Fibroblast of villous mesenchyme (primary cell): ENCODE data around the gene HADH. TPM values are rescaled to one million over a fixed set of nuclear protein-coding genes. Genes with fewer than 3 reads are reported as not detected.

ENCODE experiments used
- DNase-seq: peaks from one replicate; pipeline ENCODE4 v3.0.0-alpha.2; 2010; ENCODE audit warnings: low read depth
- H3K4me3 ChIP-seq: 2 replicates; pipeline ENCODE4 v1.5.1; 2011; ENCODE audit warnings: low read depth, mild to moderate bottlenecking, low read length
- total RNA-seq: library from RNA; depleted of rRNA; stranded (reverse); fragments of >200 nt; gene quantifications from 2 replicates; pipeline ENCODE4 v1.2.3, GENCODE V29; 2012
- TF ChIP-seq, protein P1 (sequence below): IDR thresholded peaks from 2 replicates; pipeline ENCODE4 v1.5.1; 2012; ENCODE audit warnings: low read depth, mild to moderate bottlenecking, low read length; ENCODE audit not compliant: insufficient read depth

HADH gene
- total RNA-seq, 1 donor = 11.2 TPM

DNA sequence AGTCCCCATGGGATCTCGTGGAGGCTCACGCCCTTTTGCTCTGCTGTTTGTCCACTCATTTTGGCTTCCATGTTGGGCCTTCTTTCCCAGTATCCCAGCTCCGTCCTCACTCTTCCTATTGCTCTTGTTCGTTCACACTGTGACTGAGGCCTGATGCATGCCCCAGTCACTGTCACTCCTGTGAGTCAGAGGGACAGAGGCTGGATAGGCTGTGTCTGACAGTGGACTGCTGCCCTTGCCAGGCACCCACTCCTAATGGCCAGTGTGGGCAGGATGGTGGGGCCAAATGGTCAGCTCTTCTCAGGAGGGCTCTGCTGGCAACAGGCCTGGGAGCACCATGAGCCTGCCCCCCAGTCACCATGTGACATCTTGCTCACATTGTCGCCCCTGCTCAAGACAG is 40.0 kb downstream of the HADH start:
- TF ChIP-seq, protein P1, sequence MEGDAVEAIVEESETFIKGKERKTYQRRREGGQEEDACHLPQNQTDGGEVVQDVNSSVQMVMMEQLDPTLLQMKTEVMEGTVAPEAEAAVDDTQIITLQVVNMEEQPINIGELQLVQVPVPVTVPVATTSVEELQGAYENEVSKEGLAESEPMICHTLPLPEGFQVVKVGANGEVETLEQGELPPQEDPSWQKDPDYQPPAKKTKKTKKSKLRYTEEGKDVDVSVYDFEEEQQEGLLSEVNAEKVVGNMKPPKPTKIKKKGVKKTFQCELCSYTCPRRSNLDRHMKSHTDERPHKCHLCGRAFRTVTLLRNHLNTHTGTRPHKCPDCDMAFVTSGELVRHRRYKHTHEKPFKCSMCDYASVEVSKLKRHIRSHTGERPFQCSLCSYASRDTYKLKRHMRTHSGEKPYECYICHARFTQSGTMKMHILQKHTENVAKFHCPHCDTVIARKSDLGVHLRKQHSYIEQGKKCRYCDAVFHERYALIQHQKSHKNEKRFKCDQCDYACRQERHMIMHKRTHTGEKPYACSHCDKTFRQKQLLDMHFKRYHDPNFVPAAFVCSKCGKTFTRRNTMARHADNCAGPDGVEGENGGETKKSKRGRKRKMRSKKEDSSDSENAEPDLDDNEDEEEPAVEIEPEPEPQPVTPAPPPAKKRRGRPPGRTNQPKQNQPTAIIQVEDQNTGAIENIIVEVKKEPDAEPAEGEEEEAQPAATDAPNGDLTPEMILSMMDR = no peak
- no peak for DNase-seq
- no peak overlapping the region for H3K4me3 ChIP-seq

DNA sequence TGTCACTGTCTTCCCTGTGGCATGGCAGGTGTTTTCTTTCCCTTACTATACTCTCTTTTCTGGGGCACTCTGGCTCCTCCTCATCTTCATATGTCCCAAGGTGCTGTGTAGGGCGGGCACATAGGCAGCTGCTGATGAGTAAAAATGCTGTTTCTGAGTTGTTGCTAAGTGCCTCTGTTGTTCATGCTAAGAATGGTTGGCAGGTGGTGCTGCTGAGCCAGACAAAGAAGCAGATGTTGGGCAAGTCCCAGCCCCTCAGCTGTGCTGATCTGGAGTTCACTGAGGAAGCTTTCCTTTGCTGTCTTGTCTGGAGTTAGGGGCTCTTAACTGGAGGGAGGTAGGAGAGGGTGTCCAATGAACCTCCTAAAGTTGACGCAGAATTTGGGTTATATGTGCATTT is 40.6 kb downstream of the HADH start:
- DNase-seq = peak; percentile 71
- TF ChIP-seq, protein P1 = peak; percentile 64
- no peak overlapping the region for H3K4me3 ChIP-seq

GRCh38 chr4:108031427-108032083 is 41.9 kb downstream of the HADH start:
- no peak overlapping the region for H3K4me3 ChIP-seq

DNA sequence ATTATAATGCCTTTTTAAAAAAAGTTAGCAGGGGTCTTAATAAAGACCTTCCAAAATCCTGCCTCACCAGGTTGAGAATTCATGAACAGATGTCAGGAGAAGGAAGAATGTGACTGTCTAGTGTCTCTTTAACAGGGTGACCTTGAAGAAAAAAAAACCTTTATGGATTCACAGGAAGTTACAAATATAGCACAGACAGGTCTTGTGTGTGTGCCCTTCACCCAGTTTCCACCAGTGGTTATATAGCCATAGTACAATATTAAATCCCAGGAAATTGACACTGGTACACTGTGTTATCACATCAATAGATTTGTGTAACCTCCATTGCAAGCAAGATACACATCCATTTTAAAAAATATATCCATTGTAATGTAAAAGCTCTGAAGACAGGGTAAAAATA is 43.7 kb downstream of the HADH start:
- DNase-seq = no peak
- TF ChIP-seq, protein P1 = no peak
- H3K4me3 ChIP-seq = no peak overlapping the region

More at GRCh38 chr4:108031427-108032083, 41.9 kb downstream of the HADH start:
- TF ChIP-seq, protein P1 = no peak
- no peak for DNase-seq

DNA sequence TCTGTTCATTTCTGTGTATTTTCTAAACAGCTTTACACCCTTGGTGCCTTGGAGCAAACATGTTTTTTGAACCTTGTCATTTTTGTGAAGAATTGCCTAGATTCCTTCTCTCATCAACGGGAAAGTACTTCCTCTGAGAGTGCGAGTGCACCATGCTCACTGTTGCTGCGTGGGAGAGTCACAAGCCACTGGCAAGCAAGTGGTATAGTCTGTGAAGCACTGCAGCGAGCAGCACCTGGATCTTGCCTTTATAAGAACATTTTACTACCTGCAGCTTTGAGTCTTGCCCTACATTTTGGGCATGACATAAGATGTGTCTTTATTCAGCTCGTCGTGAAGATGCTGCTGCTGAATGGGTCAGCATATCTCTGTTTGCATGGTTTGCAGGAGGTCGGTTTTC is 44.9 kb downstream of the HADH start:
- DNase-seq = no peak
- TF ChIP-seq, protein P1 = no peak
- no peak overlapping the region for H3K4me3 ChIP-seq

DNA sequence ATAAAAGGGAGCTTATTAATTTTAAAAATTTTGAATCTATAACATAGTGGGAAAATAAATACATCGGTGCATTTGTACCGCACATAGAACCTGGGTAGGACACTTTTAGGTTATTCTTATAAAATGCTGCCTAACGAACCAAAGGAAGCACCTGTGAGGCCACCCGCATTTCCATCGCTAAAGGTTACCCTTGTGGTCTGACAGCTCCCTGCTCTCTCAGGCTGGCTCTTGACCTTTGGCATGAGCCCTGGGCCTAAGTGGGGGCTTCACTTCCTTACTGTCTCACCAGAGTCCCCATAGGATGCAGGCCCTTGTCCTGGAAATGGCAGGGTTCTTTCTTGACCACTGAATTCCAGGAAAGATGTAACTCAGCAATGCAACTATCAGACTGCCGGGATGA is 46.0 kb downstream of the HADH start:
- TF ChIP-seq, protein P1 = no peak

GRCh38 chr4:108036213-108036612 is 46.5 kb downstream of the HADH start:
- H3K4me3 ChIP-seq = no peak overlapping the region
- DNase-seq = no peak
- TF ChIP-seq, protein P1 = no peak

More for the DNA sequence above, 46.0 kb downstream of the HADH start:
- no peak for DNase-seq
- no peak overlapping the region for H3K4me3 ChIP-seq
